AG10803 (cell line): Measurements from ENCODE around the gene SMYD5.

Source experiments
- DNase-seq: peaks from one replicate; pipeline ENCODE4 v3.0.0; 2010; ENCODE audit warnings: low read depth
- H3K4me3 ChIP-seq: 2 replicates; pipeline ENCODE4 v1.5.1; 2011; ENCODE audit warnings: mild to moderate bottlenecking, low read length, control low read depth
- CTCF ChIP-seq: conservative IDR thresholded peaks from 2 replicates; pipeline ENCODE4 v1.5.1; 2011; ENCODE audit warnings: mild to moderate bottlenecking, low read length, control low read depth, inconsistent platforms

SMYD5 gene

GRCh38 chr2:73212448-73213176, 1.4 kb upstream of the SMYD5 start:
- peak; percentile 87 for TF ChIP-seq CTCF
- no peak overlapping the region for H3K4me3 ChIP-seq
- peak; percentile 91 for DNase-seq

- H3K4me3 ChIP-seq = peak overlapping the region; percentile 82
- no peak for DNase-seq
- TF ChIP-seq CTCF = no peak
Measured at GRCh38 chr2:73215254-73215653, 1.2 kb downstream of the SMYD5 start.

- no peak for TF ChIP-seq CTCF
- H3K4me3 ChIP-seq = no peak overlapping the region
- DNase-seq = no peak
Measured at GRCh38 chr2:73217160-73217559, 3.1 kb downstream of the SMYD5 start.

- no peak overlapping the region for H3K4me3 ChIP-seq
- no peak for DNase-seq
- TF ChIP-seq CTCF = no peak
Measured at GRCh38 chr2:73217826-73218225, 3.8 kb downstream of the SMYD5 start.

- no peak overlapping the region for H3K4me3 ChIP-seq
- TF ChIP-seq CTCF = no peak
- DNase-seq = peak; percentile 32
Measured at GRCh38 chr2:73218298-73218697, 4.3 kb downstream of the SMYD5 start.

- H3K4me3 ChIP-seq = no peak overlapping the region
- DNase-seq = no peak
- no peak for TF ChIP-seq CTCF
Measured at GRCh38 chr2:73223821-73224220, 9.8 kb downstream of the SMYD5 start.
